ENCODE measurements around the gene TMEM269. TPM values are rescaled to one million over a fixed set of nuclear protein-coding genes. Genes with fewer than 3 reads are reported as not detected.

Gene TMEM269
- total and polyA plus RNA-seq, 9 of the 15 experiments (the other 6 are each of a cell fraction or from before 2014, with no cell fraction given), result 0.09 to 0.49 (median 0.21) TPM

DNA sequence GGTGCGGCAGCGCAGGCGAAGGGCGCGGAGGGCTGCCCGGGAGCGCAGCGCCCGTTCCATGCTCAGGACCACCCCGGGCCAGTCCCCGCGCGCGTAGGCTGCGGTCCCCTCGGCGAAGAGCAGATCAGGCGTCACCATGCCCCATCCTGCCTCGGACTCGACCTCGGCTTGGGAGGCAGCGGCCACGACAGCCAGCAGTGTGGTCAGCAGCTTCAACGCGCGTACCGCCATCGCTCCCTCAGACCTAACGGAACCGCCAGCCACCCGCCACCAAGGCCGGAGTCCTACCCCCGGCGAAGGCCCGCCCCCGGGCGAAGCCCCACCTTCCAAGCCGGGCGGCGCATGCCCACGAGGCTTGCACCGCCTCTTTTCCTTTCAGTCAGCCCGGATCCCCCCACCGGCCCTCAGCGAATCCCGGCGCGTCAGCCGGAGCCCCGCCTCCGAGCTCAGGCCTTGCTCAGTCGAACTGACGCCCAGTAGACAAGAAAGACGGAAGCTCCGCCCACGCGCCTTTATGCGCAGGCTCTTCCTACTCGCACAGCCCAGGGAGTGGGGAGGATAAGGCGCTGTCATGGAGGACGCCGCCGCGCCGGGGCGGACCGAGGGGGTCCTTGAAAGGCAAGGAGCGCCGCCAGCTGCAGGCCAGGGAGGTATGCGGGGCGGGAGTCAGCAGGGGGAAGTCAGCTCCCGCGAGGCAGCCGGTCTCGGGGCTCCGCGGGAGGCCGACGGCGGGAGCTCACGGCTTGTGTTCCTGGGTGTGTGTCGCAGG is 17.9 kb upstream of the TMEM269 start, which contains the start of the genes C1orf50 and P3H1 (continued):
- TF ChIP-seq, protein P1, sequence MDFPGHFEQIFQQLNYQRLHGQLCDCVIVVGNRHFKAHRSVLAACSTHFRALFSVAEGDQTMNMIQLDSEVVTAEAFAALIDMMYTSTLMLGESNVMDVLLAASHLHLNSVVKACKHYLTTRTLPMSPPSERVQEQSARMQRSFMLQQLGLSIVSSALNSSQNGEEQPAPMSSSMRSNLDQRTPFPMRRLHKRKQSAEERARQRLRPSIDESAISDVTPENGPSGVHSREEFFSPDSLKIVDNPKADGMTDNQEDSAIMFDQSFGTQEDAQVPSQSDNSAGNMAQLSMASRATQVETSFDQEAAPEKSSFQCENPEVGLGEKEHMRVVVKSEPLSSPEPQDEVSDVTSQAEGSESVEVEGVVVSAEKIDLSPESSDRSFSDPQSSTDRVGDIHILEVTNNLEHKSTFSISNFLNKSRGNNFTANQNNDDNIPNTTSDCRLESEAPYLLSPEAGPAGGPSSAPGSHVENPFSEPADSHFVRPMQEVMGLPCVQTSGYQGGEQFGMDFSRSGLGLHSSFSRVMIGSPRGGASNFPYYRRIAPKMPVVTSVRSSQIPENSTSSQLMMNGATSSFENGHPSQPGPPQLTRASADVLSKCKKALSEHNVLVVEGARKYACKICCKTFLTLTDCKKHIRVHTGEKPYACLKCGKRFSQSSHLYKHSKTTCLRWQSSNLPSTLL (IDR thresholded peaks at IDR 0.05), result no peak
- TF ChIP-seq ZKSCAN8 (CRISPR knock-in tag; IDR thresholded peaks at IDR 0.05), result no peak
- TF ChIP-seq, protein P2, sequence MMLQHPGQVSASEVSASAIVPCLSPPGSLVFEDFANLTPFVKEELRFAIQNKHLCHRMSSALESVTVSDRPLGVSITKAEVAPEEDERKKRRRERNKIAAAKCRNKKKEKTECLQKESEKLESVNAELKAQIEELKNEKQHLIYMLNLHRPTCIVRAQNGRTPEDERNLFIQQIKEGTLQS (IDR thresholded peaks at IDR 0.05), result no peak
- TF ChIP-seq, protein P2 (CRISPR knock-in tag; conservative IDR thresholded peaks at IDR 0.05), result no peak
- TF ChIP-seq, protein P3, sequence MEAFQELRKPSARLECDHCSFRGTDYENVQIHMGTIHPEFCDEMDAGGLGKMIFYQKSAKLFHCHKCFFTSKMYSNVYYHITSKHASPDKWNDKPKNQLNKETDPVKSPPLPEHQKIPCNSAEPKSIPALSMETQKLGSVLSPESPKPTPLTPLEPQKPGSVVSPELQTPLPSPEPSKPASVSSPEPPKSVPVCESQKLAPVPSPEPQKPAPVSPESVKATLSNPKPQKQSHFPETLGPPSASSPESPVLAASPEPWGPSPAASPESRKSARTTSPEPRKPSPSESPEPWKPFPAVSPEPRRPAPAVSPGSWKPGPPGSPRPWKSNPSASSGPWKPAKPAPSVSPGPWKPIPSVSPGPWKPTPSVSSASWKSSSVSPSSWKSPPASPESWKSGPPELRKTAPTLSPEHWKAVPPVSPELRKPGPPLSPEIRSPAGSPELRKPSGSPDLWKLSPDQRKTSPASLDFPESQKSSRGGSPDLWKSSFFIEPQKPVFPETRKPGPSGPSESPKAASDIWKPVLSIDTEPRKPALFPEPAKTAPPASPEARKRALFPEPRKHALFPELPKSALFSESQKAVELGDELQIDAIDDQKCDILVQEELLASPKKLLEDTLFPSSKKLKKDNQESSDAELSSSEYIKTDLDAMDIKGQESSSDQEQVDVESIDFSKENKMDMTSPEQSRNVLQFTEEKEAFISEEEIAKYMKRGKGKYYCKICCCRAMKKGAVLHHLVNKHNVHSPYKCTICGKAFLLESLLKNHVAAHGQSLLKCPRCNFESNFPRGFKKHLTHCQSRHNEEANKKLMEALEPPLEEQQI (IDR thresholded peaks at IDR 0.05), result no peak
- no peak for TF ChIP-seq ZNF212 (CRISPR knock-in tag; IDR thresholded peaks at IDR 0.05)
- TF ChIP-seq HMGN3 (IDR thresholded peaks at IDR 0.05; ENCODE audit: borderline replicate concordance, extremely low read depth, insufficient read length, low read depth, low read length), result peak; percentile 26
- TF ChIP-seq HEY1 (CRISPR knock-in tag; IDR thresholded peaks at IDR 0.05; ENCODE audit: borderline replicate concordance), result no peak
- TF ChIP-seq FOXP1 (CRISPR knock-in tag; IDR thresholded peaks at IDR 0.05), result 0 out of 2 replicates have a peak, but pooled peaks have one; percentile 81
- TF ChIP-seq TRIM28 (IDR thresholded peaks at IDR 0.05), result no peak
- no peak for TF ChIP-seq ZNF41 (CRISPR knock-in tag; conservative IDR thresholded peaks at IDR 0.05)
- TF ChIP-seq, protein P4, sequence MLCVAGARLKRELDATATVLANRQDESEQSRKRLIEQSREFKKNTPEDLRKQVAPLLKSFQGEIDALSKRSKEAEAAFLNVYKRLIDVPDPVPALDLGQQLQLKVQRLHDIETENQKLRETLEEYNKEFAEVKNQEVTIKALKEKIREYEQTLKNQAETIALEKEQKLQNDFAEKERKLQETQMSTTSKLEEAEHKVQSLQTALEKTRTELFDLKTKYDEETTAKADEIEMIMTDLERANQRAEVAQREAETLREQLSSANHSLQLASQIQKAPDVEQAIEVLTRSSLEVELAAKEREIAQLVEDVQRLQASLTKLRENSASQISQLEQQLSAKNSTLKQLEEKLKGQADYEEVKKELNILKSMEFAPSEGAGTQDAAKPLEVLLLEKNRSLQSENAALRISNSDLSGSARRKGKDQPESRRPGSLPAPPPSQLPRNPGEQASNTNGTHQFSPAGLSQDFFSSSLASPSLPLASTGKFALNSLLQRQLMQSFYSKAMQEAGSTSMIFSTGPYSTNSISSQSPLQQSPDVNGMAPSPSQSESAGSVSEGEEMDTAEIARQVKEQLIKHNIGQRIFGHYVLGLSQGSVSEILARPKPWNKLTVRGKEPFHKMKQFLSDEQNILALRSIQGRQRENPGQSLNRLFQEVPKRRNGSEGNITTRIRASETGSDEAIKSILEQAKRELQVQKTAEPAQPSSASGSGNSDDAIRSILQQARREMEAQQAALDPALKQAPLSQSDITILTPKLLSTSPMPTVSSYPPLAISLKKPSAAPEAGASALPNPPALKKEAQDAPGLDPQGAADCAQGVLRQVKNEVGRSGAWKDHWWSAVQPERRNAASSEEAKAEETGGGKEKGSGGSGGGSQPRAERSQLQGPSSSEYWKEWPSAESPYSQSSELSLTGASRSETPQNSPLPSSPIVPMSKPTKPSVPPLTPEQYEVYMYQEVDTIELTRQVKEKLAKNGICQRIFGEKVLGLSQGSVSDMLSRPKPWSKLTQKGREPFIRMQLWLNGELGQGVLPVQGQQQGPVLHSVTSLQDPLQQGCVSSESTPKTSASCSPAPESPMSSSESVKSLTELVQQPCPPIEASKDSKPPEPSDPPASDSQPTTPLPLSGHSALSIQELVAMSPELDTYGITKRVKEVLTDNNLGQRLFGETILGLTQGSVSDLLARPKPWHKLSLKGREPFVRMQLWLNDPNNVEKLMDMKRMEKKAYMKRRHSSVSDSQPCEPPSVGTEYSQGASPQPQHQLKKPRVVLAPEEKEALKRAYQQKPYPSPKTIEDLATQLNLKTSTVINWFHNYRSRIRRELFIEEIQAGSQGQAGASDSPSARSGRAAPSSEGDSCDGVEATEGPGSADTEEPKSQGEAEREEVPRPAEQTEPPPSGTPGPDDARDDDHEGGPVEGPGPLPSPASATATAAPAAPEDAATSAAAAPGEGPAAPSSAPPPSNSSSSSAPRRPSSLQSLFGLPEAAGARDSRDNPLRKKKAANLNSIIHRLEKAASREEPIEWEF (CRISPR knock-in tag; IDR thresholded peaks at IDR 0.05), result no peak
- TF ChIP-seq FOS (IDR thresholded peaks at IDR 0.05; ENCODE audit: extremely low read depth, insufficient read length), result no peak
- TF ChIP-seq POLR2A (conservative IDR thresholded peaks at IDR 0.05), result peak; percentile 98
- TF ChIP-seq SMARCE1 (IDR thresholded peaks at IDR 0.05), result no peak
- TF ChIP-seq ZNF224 (CRISPR knock-in tag; IDR thresholded peaks at IDR 0.05), result no peak
- TF ChIP-seq, protein P5, sequence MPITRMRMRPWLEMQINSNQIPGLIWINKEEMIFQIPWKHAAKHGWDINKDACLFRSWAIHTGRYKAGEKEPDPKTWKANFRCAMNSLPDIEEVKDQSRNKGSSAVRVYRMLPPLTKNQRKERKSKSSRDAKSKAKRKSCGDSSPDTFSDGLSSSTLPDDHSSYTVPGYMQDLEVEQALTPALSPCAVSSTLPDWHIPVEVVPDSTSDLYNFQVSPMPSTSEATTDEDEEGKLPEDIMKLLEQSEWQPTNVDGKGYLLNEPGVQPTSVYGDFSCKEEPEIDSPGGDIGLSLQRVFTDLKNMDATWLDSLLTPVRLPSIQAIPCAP (CRISPR knock-in tag; IDR thresholded peaks at IDR 0.05; ENCODE audit: borderline replicate concordance), result no peak
